ENCODE data around the gene CCDC68. TPM values are rescaled to one million over a fixed set of nuclear protein-coding genes. Genes with fewer than 3 reads are reported as not detected.

Gene CCDC68
- total and polyA plus RNA-seq, 2 of the 4 experiments (the other 2 are of a cell fraction) = 0.46 to 0.54 TPM

DNA sequence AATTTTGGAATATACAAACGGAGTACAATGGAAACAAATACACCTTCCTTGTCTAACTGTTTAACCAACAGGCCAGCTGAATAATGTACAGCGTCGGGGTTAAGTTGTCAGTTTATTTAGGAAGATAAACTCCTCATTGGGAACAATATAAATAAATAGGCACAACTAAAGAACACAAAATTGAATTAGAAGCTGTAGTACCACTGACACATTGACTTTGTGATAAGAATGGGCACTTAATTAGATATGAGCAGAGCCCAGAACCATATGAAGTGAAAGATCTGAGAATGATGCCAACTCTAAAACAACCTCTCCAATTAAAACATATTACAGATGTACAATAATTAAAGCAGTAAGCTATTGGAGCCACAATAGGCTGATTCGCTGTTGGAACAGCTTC is 44.4 kb downstream of the CCDC68 start:
- BruUV-seq (replicated peaks) = no TSS peak
- DNase-seq = no peak
- H3K9ac ChIP-seq (ENCODE audit: low read depth, low read length) = no peak overlapping the region
- H2BK120ac ChIP-seq (ENCODE audit: low read depth, low read length) = no peak overlapping the region
- WGBS, 2 experiments (ENCODE audit: extremely low coverage in 2 of 2, insufficient read length in 1 of 2) = no CpG with 5 or more reads among the region's 4 CpGs
- no peak overlapping the region for H3K56ac ChIP-seq (ENCODE audit: extremely low read depth, insufficient read depth, low read length)
- no peaks in the 10 kb centered on the region for H3K27me3 ChIP-seq (ENCODE audit: control insufficient read depth, insufficient read depth, low read length)
- no peak for ATAC-seq (ENCODE audit: low read depth)
- dilution Hi-C loops (cut with HindIII; ENCODE audit: low sequenced_read_pairs, unreplicated experiment) = no loop called here
- no peak overlapping the region for H4K91ac ChIP-seq (ENCODE audit: insufficient read depth, low read depth, low read length)
- H4K8ac ChIP-seq (ENCODE audit: low read depth in 2 of 2, low read length in 2 of 2) = no peak overlapping the region
- intact Hi-C loops (cut with micrococcal nuclease) = no loop called here
- no peak overlapping the region for H2AK5ac ChIP-seq (ENCODE audit: low read depth, low read length)
- H3K4me2 ChIP-seq (ENCODE audit: low read depth, low read length) = no peak overlapping the region
- no peak overlapping the region for H3K27ac ChIP-seq (ENCODE audit: insufficient read depth, low read length)
- TF ChIP-seq RAD21 (IDR thresholded peaks at IDR 0.05; ENCODE audit: low read length) = no peak
- TF ChIP-seq FOS (IDR thresholded peaks at IDR 0.05; ENCODE audit: low read depth, low read length) = no peak
- no peak for TF ChIP-seq RFX5 (IDR thresholded peaks at IDR 0.05; ENCODE audit: low read depth, low read length)
- no peak for TF ChIP-seq RCOR1 (IDR thresholded peaks at IDR 0.05; ENCODE audit: insufficient replicate concordance, low read length)
- TF ChIP-seq, protein P1, sequence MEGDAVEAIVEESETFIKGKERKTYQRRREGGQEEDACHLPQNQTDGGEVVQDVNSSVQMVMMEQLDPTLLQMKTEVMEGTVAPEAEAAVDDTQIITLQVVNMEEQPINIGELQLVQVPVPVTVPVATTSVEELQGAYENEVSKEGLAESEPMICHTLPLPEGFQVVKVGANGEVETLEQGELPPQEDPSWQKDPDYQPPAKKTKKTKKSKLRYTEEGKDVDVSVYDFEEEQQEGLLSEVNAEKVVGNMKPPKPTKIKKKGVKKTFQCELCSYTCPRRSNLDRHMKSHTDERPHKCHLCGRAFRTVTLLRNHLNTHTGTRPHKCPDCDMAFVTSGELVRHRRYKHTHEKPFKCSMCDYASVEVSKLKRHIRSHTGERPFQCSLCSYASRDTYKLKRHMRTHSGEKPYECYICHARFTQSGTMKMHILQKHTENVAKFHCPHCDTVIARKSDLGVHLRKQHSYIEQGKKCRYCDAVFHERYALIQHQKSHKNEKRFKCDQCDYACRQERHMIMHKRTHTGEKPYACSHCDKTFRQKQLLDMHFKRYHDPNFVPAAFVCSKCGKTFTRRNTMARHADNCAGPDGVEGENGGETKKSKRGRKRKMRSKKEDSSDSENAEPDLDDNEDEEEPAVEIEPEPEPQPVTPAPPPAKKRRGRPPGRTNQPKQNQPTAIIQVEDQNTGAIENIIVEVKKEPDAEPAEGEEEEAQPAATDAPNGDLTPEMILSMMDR (conservative IDR thresholded peaks at IDR 0.05; ENCODE audit: low read depth, low read length) = no peak
- no peak for TF ChIP-seq CHD1 (IDR thresholded peaks at IDR 0.05; ENCODE audit: low read depth, low read length)
- TF ChIP-seq MXI1 (IDR thresholded peaks at IDR 0.05; ENCODE audit: borderline replicate concordance, low read depth, low read length) = no peak
- TF ChIP-seq NFE2L2 (IDR thresholded peaks at IDR 0.05; ENCODE audit: low read depth, low read length) = no peak
- no peak for TF ChIP-seq CEBPB (IDR thresholded peaks at IDR 0.05; ENCODE audit: low read depth, low read length)
- no peak for TF ChIP-seq MAZ (IDR thresholded peaks at IDR 0.05; ENCODE audit: borderline replicate concordance, low read depth, low read length)
- TF ChIP-seq, protein P2, sequence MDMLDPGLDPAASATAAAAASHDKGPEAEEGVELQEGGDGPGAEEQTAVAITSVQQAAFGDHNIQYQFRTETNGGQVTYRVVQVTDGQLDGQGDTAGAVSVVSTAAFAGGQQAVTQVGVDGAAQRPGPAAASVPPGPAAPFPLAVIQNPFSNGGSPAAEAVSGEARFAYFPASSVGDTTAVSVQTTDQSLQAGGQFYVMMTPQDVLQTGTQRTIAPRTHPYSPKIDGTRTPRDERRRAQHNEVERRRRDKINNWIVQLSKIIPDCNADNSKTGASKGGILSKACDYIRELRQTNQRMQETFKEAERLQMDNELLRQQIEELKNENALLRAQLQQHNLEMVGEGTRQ (IDR thresholded peaks at IDR 0.05; ENCODE audit: low read depth, low read length) = no peak
- no peak overlapping the region for H3K18ac ChIP-seq (ENCODE audit: low read depth, low read length)
- H3K9me1 ChIP-seq (ENCODE audit: insufficient read depth, low read length) = peaks cover 5% of the 10 kb centered on the region
- no peak overlapping the region for H2BK5ac ChIP-seq (ENCODE audit: low read depth, low read length, poor library complexity, severe bottlenecking)
- H3K4me3 ChIP-seq (ENCODE audit: insufficient read depth, low read depth, low read length) = no peak overlapping the region
- H2AFZ ChIP-seq (replicated peaks; ENCODE audit: low read length, poor library complexity) = no peak overlapping the region
- H3K9me3 ChIP-seq (ENCODE audit: control insufficient read depth, insufficient read depth, low read length) = no peaks in the 10 kb centered on the region
- H3K4me1 ChIP-seq (ENCODE audit: control insufficient read depth, insufficient read depth, low read length) = no peaks in the 10 kb centered on the region
- no peaks in the 10 kb centered on the region for H3K79me1 ChIP-seq (ENCODE audit: low read depth in 1 of 2, low read length in 2 of 2)
- H3K4ac ChIP-seq (ENCODE audit: low read depth, low read length) = no peak overlapping the region
- POLR2A ChIA-PET (ENCODE audit: unreplicated experiment) = no interaction called here
- no peak overlapping the region for H4K5ac ChIP-seq (ENCODE audit: low read depth, low read length)
- H2BK15ac ChIP-seq (ENCODE audit: low read depth, low read length) = no peak overlapping the region
- in situ Hi-C loops (cut with MboI; ENCODE audit: low sequenced_read_pairs) = no loop called here
- no peak overlapping the region for H2BK20ac ChIP-seq (ENCODE audit: low read depth, low read length)
- peaks cover 8% of the 10 kb centered on the region for H3K36me3 ChIP-seq (ENCODE audit: control insufficient read depth, insufficient read depth, low read length)
- H4K20me1 ChIP-seq (ENCODE audit: insufficient read depth, low read length) = no peaks in the 10 kb centered on the region
- H2AK9ac ChIP-seq (replicated peaks; ENCODE audit: low read depth, low read length, poor library complexity) = no peak overlapping the region
- no peak overlapping the region for H3K23ac ChIP-seq (ENCODE audit: low read depth, low read length)
- CTCF ChIA-PET = interaction anchor here (0.9 kb wide), 1 partner anchor 20 kb away, joined by 3 read pairs; no protein-coding TSS in a partner anchor
- H3K14ac ChIP-seq (replicated peaks; ENCODE audit: low read depth, low read length) = no peak overlapping the region

Measured in IMR-90 (cell line).